ENCODE results near the gene EFCAB6. TPM values are rescaled to one million over a fixed set of nuclear protein-coding genes. Genes with fewer than 3 reads are reported as not detected.

The EFCAB6 gene
- total RNA-seq, 1 donor from 2014 or later: 4.4 TPM

GRCh38 chr22:43740587-43741270 lies 71.4 kb downstream of the EFCAB6 start:
- ATAC-seq (no peak), DNase-seq (ENCODE audit: low spot score) (no peak)
- intact Hi-C loops (cut with DNase I): no loop called here

GRCh38 chr22:43739851-43740379 lies 72.2 kb downstream of the EFCAB6 start:
- DNase-seq (ENCODE audit: low spot score) (no peak), ATAC-seq (no peak)
- intact Hi-C loops (cut with DNase I): no loop called here

- intact Hi-C loops (cut with DNase I): no loop called here
- ATAC-seq (no peak), DNase-seq (ENCODE audit: low spot score) (no peak)
These were observed 74.8 kb downstream of the EFCAB6 start for GRCh38 chr22:43737150-43737828.

GRCh38 chr22:43736651-43737050 lies 75.5 kb downstream of the EFCAB6 start:
- intact Hi-C loops (cut with DNase I): no loop called here
- no peak for DNase-seq (ENCODE audit: low spot score)
- no peak for ATAC-seq

- peak; percentile 88 for ATAC-seq
These were observed 77.5 kb downstream of the EFCAB6 start for GRCh38 chr22:43734370-43735150.

GRCh38 chr22:43733138-43733537 lies 79.0 kb downstream of the EFCAB6 start:
- no peak for ATAC-seq
- intact Hi-C loops (cut with DNase I): no loop called here

More at GRCh38 chr22:43734370-43735150, 77.5 kb downstream of the EFCAB6 start:
- no peak for DNase-seq (ENCODE audit: low spot score)
- intact Hi-C loops (cut with DNase I): no loop called here

GRCh38 chr22:43731988-43732387 lies 80.1 kb downstream of the EFCAB6 start:
- ATAC-seq: no peak
- intact Hi-C loops (cut with DNase I): no loop called here
- DNase-seq (ENCODE audit: low spot score): no peak

More at GRCh38 chr22:43733138-43733537, 79.0 kb downstream of the EFCAB6 start:
- no peak for DNase-seq (ENCODE audit: low spot score)

- DNase-seq (ENCODE audit: low spot score): no peak
- ATAC-seq: peak; percentile 61
- intact Hi-C loops (cut with DNase I): no loop called here
These were observed 85.1 kb downstream of the EFCAB6 start for GRCh38 chr22:43726964-43727543.

- no peak for DNase-seq (ENCODE audit: low spot score)
- intact Hi-C loops (cut with DNase I): no loop called here
- peak; percentile 87 for ATAC-seq
These were observed 85.8 kb downstream of the EFCAB6 start for GRCh38 chr22:43726322-43726721.

GRCh38 chr22:43723816-43724215 lies 88.3 kb downstream of the EFCAB6 start:
- ATAC-seq: no peak
- DNase-seq (ENCODE audit: low spot score): no peak
- intact Hi-C loops (cut with DNase I): no loop called here

- ATAC-seq: no peak
- intact Hi-C loops (cut with DNase I): no loop called here
- no peak for DNase-seq (ENCODE audit: low spot score)
These were observed 89.7 kb downstream of the EFCAB6 start for GRCh38 chr22:43722444-43722843.

GRCh38 chr22:43720716-43721115 lies 91.4 kb downstream of the EFCAB6 start:
- DNase-seq (ENCODE audit: low spot score) (no peak), ATAC-seq (no peak)
- intact Hi-C loops (cut with DNase I): no loop called here

- DNase-seq (ENCODE audit: low spot score) (no peak), ATAC-seq (no peak)
- intact Hi-C loops (cut with DNase I): no loop called here
These were observed 98.0 kb downstream of the EFCAB6 start for GRCh38 chr22:43714104-43714503.

GRCh38 chr22:43711681-43712080 lies 100.4 kb downstream of the EFCAB6 start:
- intact Hi-C loops (cut with DNase I): no loop called here
- ATAC-seq: no peak
- DNase-seq (ENCODE audit: low spot score): no peak

- intact Hi-C loops (cut with DNase I): no loop called here
- DNase-seq (ENCODE audit: low spot score) (no peak), ATAC-seq (no peak)
These were observed 104.5 kb downstream of the EFCAB6 start for GRCh38 chr22:43707648-43708047.

- intact Hi-C loops (cut with DNase I): no loop called here
- ATAC-seq: no peak
- DNase-seq (ENCODE audit: low spot score): no peak
These were observed 105.4 kb downstream of the EFCAB6 start for GRCh38 chr22:43706571-43707328.

- DNase-seq (ENCODE audit: low spot score) (no peak), ATAC-seq (no peak)
- intact Hi-C loops (cut with DNase I): no loop called here
These were observed 106.0 kb downstream of the EFCAB6 start for GRCh38 chr22:43706151-43706550.

GRCh38 chr22:43704051-43704450 lies 108.1 kb downstream of the EFCAB6 start:
- no peak for DNase-seq (ENCODE audit: low spot score)
- intact Hi-C loops (cut with DNase I): no loop called here
- ATAC-seq: no peak

GRCh38 chr22:43698403-43698802 lies 113.7 kb downstream of the EFCAB6 start:
- intact Hi-C loops (cut with DNase I): loop anchor here (5.0 kb wide), 1 partner anchor 106 kb away; no protein-coding TSS in a partner anchor
- DNase-seq (ENCODE audit: low spot score) (no peak), ATAC-seq (no peak)
